HL-60/S4 (cell line): ENCODE data around the gene MND1.

Experiments
- in situ Hi-C: fragments of 300-500 bp; cut with MboI; formaldehyde crosslinking; loops from 2 replicates; pipeline ENCODE4 v1.14.3; 2022; ENCODE audit warnings: low sequenced_read_pairs

The MND1 gene

DNA sequence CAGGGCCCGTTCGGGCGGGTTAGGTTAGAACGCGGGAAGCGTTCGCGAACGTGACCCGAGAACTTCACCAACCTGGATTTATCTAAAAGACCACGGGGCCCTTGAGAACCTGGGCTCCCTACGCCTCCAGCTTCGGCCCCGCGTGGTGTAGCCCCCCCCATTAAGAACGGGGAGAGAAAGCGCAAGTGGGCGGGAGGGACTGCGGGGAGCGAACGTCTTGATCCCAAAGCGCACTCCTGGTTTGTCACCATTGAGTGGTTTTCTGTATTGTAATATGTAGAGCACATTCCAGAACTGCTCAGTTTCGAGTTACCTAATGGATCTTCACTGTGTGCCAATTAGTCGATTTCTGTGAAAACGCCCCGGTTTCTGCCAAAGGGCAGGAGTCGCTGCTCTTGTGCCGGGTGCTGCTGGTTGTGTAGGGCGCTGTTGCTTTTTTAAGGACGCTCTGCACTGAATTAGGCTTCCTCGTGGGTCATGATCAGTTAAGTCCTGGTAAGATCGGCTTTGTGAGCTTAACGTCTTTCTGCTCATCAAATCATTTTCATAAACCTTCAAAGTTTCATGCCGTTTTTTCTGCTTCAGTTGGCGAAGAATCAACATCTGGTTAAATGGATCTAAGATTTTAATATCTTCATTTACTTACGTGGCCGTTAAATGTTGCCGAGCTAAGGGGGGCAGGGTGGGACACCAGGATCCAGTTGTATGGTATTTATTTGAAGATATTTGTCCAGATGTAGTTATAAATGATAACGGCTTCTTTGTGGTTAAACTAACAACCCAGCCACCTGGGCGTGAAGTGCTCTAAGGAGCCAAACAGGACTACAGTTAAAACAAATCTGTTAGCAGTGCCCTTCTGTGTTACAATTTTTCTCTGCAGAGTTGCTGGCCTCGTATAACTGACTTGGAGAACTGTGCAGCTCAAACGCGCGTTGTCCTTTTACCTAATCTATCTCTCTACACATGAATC lies 809 bp downstream of the MND1 start:
- in situ Hi-C loops, result loop anchor here (10.0 kb wide), 1 partner anchor 230 kb away; no protein-coding TSS in a partner anchor

DNA sequence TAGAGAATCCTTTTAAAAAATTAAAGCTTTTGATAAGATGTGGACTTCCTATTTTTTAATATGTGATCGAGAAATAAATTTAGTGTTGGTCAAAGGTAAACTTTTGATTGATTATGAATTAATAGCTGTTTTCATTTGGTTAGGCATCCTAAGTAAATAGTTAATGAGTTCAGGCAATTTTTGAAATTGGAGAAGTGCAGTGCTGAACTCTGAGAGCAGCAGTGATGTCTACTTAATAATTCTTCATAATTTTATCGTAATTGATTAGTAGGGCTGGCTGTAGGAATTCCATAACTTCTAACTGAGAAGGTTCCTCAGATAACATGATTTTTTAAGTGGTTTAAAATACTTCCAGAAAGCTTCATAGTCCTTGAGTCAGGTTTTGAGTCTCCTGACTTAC lies 1.5 kb downstream of the MND1 start:
- in situ Hi-C loops, result loop anchor here (10.0 kb wide), 1 partner anchor 229 kb away; no protein-coding TSS in a partner anchor

DNA sequence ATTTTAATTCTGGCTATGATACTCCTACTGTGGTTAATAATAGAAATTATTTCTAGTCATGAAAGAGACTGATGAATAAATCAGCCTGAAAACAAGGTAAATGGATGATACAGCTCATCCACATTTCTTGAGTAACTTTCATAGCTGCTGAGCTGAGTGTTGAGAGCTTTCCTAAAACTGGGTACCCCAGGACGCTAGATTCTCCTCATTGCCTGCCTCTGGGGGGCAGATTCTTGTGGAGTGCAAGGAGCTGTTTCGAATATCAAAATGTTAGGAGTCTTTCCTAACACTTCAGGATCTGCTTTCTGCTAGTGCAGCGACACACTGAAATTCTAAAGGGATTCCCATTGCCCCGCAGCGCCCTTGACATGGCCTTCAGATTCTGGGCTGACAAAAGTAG lies 2.1 kb downstream of the MND1 start:
- in situ Hi-C loops, result loop anchor here (10.0 kb wide), 1 partner anchor 228 kb away; no protein-coding TSS in a partner anchor

DNA sequence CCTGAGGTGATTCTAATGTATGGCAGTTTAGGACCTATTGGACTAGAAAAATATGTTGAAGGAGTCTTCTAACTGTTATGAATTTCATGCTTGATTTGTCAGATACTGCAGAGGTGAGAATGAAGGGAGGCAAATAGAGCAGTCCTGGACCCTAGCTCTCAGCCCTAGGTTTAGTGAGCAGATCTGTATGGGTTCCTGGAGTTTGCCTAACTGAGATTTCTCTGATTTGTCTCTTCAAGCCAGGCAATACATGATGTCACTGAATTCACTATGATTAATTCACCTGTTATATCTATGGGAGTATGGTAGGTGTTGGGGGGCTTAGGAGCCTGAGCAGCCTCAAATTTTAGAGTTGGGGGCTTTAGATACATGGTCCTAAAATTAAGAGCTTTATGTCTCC lies 2.6 kb downstream of the MND1 start:
- in situ Hi-C loops, result loop anchor here (10.0 kb wide), 1 partner anchor 228 kb away; no protein-coding TSS in a partner anchor

DNA sequence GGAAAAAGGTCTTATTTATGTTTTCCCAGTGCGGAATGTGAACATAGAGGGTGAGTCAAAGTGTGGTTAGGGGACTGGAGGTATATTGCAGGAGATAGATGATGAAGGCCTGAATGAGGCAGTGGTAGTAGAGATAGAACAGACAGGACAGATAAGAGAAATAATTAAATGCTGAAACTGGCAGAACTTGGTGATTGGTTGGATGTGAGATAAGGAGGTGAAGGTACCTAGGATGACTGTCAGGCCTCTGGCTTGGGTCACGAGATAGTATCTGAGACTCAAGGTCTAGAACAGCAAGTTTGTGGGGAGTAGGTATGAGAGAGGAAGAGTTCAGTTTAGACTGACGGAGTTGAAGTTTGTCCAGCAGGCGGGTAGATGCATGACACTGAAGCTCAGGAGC lies 3.5 kb downstream of the MND1 start:
- in situ Hi-C loops, result loop anchor here (10.0 kb wide), 1 partner anchor 227 kb away; no protein-coding TSS in a partner anchor

DNA sequence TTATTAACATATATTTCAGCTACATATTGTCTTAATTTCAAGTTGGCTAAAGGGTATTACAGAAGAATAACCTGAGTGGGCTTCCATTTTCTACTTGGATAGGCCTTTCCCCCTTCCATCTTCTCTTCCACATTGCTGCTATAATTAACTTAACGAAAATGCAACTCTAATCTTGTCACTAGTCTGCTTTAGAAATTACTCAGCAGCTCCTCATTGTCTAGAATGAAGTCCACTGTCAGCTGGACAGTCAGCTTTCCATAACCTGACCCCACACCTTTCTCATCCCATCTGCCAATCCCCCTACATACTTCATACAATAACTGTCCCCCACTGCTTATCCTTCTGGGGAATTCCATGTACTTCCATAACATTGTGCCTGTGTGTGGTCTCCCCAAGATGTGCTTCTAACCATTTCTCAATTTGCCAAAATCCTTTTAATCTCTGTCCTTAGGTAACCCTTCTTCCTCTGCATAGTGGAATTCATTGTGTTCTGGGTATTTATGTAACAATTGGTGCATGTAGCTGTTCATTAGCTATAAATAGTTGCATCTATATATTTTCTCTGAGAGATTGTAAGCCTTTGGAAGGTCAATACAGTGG lies 4.8 kb downstream of the MND1 start:
- in situ Hi-C loops, result loop anchor here (10.0 kb wide), 1 partner anchor 225 kb away; no protein-coding TSS in a partner anchor

DNA sequence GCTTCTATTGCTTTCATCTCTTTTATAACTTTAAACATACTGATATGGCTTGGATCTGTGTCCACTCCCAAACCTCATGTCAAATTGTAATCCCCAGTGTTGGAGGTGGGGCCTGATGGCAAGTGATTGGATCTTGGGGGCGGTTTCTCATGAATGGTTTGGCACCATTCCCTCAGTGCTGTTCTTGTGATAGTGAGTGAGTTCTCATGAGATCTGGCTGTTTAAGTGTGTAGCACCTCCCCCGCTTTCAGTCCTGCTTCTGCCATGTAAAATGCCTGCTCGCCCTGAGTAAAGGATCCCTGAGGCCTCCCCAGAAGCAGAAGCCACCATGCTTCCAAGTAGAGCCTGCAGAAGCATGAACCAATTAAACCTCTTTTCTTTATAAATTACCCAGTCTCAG lies 17.7 kb downstream of the MND1 start:
- in situ Hi-C loops, result no loop called here

DNA sequence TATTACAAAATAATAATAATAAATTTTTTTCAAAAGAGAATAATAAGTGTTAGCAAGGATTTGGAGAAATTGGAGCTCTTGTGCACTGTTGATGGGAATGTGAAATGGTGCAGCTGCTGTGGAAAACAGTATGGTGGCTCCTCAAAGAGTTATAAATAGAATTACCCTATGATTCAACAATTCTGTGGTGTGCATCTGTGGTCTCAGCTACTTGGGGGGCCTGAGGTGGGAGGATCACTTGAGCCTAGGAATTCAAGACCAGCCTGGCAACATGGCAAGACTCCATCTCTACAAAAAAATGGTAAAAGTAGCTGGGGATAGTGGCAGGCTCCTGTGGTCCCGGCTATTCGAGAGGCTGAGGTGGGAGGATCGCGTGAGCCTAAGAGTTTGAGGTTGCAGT lies 19.6 kb downstream of the MND1 start:
- in situ Hi-C loops, result no loop called here

DNA sequence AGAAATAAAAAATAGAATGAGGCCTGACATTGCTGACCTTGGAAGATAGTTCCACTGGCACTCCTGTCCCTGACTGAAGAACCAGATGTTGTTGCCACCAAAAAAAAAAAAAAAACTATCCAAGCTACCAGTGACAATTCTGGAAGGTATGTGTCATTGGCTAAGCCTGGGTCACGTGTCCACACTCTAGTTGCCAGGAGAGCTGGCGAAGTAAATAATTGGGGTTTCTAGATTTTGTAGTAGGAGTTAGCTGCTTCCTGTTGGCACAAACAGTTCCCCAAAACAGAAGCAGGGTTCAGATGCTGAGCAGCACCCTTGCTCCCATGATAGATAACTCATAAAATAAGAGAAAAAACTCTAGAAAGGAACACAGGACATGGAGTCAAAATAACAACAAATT lies 20.5 kb downstream of the MND1 start:
- in situ Hi-C loops, result no loop called here

DNA sequence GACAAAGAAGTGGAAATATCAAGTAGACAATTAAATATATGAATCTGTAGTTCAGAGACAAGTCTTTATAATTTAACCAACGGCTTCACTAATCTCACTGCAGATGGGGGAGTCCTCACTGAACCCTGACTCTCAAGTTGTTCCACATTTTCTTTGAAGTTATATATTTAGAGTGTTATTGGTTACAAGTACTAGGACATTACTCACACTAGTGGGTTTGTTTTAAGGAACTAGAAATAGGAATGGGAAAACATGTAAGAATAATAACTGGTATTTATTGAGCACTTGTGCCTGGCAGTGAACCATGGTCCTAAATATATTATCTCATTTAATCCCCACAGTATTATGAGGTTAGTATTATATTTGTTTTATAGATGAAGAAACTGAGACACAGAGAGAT lies 22.0 kb downstream of the MND1 start:
- in situ Hi-C loops, result no loop called here

DNA sequence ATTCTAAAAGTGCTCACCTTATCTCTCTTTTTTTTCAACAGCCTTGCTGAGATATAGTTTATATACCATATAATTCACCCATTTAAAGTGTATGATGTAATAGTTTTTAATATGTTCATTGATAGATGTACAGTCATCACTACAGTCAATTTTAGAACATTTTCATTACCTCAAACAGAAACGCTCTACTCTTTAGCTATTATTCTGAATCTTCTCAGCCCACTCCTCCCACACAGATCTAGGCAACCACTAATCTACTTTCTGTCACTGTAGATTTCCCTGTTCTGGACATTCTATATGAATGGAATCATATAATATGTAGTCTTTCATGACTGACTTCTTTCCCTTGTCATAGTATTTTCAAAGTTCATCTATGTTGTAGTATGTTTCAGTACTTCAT lies 22.6 kb downstream of the MND1 start:
- in situ Hi-C loops, result no loop called here

DNA sequence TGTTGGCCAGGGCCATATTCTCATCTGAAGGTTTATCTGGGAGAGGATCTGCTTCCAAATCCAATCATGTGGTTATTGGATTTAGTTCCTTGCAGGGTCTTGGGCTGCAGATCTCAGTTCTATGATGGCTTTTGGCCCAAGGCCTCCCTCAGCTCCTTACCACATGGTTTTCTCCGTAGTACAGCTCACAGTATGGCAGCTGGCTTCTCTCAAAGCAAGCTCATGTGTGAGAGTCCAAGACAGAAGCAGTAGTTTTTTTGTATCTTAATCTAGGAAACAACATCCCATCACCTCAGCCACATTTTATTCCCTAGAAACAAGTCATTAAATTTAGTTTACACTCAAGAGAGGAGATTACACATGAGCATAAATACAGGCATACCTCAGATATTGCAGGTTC lies 24.5 kb downstream of the MND1 start:
- in situ Hi-C loops, result no loop called here

DNA sequence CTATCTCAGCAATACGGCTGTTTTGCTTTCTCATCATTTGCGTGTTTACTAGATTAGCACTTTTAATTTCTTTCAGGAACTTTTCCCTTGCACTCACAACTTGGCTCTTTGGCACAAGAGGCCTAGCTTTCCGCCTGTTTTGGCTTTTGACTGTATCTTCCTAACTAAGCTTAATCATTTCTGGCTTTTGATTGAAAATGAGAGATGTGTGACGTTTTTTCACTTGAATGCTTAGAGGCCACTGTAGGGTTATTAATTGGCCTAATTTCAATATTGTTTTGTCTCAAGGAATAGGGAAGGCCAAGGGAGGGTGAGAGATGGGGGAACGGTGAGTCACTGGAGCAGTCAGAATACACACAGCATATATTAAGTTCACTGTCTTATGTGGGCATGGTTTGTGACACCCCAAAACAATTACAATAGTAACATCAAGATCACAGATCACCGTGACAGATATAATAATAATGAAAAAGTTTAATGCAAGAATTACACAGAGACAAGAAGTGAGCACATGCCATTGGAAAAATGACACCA lies 27.3 kb downstream of the MND1 start:
- in situ Hi-C loops, result no loop called here

DNA sequence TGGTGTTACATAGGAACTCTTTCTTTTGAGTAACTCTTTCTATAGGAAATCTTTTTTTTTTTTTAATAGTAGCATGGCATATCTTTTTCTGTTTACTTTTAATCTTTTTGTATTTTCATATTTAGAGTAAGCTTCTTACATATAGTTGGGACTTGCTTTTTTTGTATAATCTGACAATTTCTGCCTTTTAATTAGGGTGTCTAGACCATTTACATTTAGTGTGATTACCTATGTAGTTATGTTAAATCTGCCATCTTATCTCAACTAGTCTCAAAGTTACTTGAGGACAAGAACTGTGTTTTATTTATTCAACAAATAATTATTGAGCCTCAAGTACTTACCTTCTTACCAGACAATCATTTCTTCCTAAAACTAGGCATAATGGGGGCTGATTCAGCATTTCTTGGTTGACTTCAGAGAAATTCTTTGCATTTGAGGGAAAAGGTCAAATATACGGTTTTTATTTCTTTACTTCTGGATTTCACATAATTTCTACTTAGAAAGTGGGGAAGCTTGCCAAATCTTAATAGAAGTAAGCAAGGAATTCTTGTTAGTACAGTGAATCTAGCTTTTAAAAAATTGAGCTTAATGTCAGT lies 28.6 kb downstream of the MND1 start:
- in situ Hi-C loops, result no loop called here

DNA sequence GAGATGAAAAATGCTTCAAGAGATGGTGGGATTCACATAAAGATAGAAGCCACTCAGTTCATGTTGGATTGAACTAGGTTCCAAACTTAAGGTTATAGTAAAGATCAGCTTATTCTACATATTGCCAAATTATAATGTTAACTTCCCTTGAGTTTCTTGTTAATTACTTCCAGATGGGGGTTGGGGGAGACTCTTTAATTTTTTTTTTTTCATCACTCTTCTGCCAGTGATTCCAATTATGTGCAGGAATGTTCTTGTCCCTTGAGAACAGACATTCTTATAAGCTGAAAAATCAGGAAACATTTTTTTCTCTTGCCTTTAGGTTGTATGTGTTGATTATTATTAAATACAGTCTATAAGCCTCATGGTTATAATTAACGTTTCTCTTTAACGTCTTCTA lies 30.0 kb downstream of the MND1 start:
- in situ Hi-C loops, result no loop called here

DNA sequence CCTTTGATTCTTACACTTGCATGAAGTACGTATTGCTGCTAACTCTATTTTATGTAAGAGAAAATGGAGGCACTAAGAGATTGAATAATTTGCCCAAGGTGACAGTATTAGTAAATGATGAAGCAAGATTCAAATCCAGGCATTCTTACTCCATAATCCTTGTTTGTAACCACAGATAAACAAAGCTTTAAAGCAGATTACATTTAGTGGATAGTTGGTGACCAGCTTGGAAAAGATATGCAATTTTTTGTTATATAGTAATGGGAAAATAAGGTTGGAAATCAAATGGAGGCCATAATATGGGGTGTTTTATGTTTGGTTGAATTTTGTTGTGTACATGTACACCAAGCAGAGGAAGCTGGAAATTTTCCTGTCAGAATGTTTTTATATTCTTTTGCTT lies 30.8 kb downstream of the MND1 start:
- in situ Hi-C loops, result no loop called here

DNA sequence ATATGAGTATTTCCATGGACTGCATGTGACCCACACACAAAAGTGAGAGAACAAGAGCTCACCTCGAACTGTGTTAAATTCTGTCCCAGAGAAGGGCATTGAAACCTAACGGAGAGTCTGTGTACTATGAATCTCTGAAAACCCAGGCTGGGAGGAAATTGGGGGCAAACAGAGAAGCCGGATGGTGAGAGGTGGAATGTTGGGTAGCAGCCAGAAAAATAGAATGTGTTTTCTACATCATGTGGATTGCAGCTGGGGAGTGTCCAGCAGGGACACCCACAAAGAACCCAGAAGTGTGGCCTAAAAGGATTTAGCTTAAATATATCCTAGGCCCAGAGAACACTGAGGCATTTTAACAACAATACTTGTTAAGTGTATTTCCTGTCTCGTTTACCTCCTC lies 38.6 kb downstream of the MND1 start:
- in situ Hi-C loops, result no loop called here

DNA sequence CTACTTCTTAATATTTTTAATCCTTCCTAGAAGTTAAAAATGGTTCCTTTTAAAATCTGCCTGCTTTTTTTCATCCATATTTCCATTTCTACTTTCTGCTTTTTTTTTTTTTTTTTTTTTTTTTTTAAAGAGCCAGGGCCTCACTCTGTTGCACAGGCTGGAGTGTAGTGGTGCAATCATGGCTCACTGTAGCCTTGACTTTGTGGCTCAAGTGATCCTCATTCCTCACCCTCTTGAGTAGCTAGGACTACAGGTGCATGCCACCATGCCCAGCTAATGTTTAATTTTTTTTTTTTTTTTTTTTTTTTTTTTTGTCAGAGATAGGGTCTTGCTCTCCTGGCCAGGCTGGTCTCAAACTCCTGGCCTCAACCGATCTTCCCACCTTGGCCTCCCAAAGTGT lies 39.7 kb downstream of the MND1 start:
- in situ Hi-C loops, result no loop called here

DNA sequence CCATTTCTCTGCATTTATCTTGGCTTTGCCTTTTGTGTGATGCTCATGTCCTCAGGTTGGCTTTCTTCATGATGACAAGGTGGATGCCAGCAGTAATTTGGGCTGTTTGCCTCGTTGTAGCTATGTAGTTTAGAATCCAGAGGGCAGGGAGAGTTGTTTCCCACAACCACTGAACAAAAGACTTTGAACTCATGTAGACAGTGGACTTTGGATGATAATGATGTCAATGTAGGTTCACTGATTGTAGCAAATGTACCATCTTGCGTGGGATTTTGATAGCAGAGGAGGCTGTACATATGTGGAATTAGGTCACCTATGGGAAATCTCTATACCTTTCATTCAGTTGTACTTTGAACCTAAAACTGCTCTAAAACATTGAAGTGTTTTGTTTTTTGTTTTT lies 41.3 kb downstream of the MND1 start:
- in situ Hi-C loops, result no loop called here

DNA sequence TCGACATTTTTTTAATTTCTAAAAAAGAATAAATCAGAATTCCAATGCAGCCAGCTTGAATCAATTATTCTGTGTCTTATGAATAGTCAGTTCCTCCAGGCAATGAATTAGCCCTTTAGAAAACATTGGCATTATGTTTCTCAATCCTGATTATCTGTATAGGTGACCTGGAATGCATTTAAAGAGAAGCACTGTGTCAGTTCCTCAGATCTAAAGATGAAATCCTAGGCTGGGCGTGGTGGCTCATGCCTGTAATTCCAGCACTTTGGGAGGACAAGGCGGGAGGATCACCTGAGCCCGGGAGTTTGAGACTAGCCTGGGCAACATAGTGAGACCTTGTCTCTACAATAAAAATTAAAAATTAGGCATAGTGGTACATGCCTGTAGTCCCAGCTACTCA lies 43.5 kb downstream of the MND1 start:
- in situ Hi-C loops, result no loop called here

DNA sequence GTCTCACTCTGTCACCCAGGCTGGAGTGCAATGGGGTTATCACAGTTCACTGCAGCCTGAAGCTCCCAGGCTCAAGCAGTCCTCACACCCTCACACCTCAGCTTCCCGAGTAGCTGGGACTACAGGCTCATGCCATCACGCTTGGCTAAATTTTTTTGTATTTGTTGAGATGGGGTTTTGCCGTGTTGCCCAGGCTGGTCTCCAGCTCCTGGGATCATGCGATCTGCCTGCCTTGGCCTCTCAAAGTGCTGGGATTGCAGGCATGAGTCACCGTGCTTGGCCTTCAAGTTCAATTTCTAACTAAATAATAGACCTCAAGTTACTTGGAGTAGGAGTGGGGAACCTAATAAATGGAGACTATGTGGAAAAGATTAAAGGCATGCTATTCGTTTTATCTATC lies 48.9 kb downstream of the MND1 start:
- in situ Hi-C loops, result no loop called here
